Activated T-cell treated with anti-CD3 and anti-CD28 coated beads, Interleukin-2, amount 50 U/mL, for 4 hours (primary cell): ENCODE results near the gene HNF1A. TPM values are rescaled to one million over a fixed set of nuclear protein-coding genes. Genes with fewer than 3 reads are reported as not detected.
"Not testable (repeated sequence)": the region's sequence is repeated elsewhere in the genome, so short reads cannot be mapped to it uniquely, and the experiment has no call there.

Experiments
- ATAC-seq, 2 donors: fragments of 200-7000 bp; cut with Tn5 transposase; one replicate each; pipeline ENCODE4 v1.10.0; 2021
- DNase-seq: peaks from one replicate; pipeline ENCODE4 v3.0.0-alpha.2; 2020
- H3K27me3 Mint-ChIP-seq: one replicate; pipeline ENCODE4 v1.8.0; 2021; ENCODE audit warnings: low read depth, mixed read lengths
- H3K36me3 Mint-ChIP-seq: one replicate; pipeline ENCODE4 v1.8.0; 2022; ENCODE audit warnings: mixed read lengths; ENCODE audit not compliant: insufficient read depth
- H3K4me1 Mint-ChIP-seq: one replicate; pipeline ENCODE4 v1.8.0; 2021; ENCODE audit warnings: low read depth, mixed read lengths
- H3K4me3 Mint-ChIP-seq: one replicate; pipeline ENCODE4 v1.8.0; 2021; ENCODE audit warnings: mild to moderate bottlenecking, moderate library complexity, mixed read lengths
- H3K9me3 Mint-ChIP-seq: one replicate; pipeline ENCODE4 v1.8.0; 2021; ENCODE audit warnings: mixed read lengths
- total RNA-seq, 3 donors: library from RNA; stranded (reverse); gene quantifications; one replicate each; pipeline ENCODE4 v1.2.1, GENCODE V29; 2021

Gene HNF1A
- total RNA-seq, 3 donors from 2014 or later: not detected

GRCh38 chr12:121023799-121024198, 45.5 kb downstream of the HNF1A start:
- no peaks in the 10 kb centered on the region for H3K4me1 Mint-ChIP-seq
- ATAC-seq (no peak), DNase-seq (no peak)
- no peaks in the 10 kb centered on the region for H3K27me3 Mint-ChIP-seq
- H3K9me3 Mint-ChIP-seq: no peaks in the 10 kb centered on the region
- H3K4me3 Mint-ChIP-seq: no peak overlapping the region
- peaks cover 31% of the 10 kb centered on the region for H3K36me3 Mint-ChIP-seq

DNA sequence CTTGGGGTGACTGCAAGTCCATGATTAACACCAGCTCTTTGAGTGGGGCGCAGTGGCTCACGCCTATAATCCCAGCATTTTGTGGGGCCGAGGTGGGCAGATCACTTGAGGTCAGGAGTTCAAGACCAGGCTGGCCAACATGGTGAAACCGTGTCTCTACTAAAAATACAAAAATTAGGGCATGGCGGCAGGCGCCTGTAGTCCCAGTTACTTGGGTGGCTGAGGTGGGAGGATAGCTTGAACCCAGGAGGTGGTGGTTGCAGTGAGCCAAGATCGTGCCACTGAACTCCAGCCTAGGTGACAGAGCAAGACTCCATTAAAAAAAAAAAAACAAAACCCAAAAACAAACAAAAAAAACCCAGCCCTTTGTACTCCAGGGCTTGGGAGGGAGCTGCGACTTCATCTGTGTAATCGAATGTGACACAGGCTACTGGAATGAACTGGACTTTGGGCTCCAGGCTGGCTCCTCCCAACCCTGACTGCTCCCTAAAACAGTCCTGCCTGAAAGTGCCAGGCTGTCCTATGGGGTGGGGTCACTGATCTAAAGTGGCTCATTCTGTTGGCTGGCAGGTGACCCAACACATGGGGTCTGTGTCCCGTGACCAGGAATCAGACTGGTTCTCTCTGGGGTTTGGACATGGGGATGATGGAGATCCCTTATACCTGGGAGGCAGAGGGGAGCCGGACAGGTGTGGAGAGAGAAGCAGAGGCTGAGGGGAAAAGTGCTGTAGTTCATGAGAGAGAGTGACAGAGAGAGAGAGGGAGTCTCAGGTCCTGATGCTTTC, 47.3 kb downstream of the HNF1A start:
- Mint-ChIP-seq H3K4me3 (no peak overlapping the region), H3K36me3 (peaks cover 28% of the 10 kb centered on the region), H3K9me3 (no peaks in the 10 kb centered on the region), H3K27me3 (no peaks in the 10 kb centered on the region), H3K4me1 (no peaks in the 10 kb centered on the region)
- DNase-seq: no peak
- no peak for ATAC-seq

- Mint-ChIP-seq H3K9me3 (no peaks in the 10 kb centered on the region), H3K4me3 (no peak overlapping the region), H3K36me3 (peaks cover 29% of the 10 kb centered on the region), H3K27me3 (no peaks in the 10 kb centered on the region), H3K4me1 (no peaks in the 10 kb centered on the region)
- DNase-seq (no peak), ATAC-seq (no peak)
These were observed 48.1 kb downstream of the HNF1A start for GRCh38 chr12:121026274-121027045.

GRCh38 chr12:121030576-121031212, 52.4 kb downstream of the HNF1A start:
- ATAC-seq: no peak
- Mint-ChIP-seq H3K27me3 (no peaks in the 10 kb centered on the region), H3K9me3 (no peaks in the 10 kb centered on the region), H3K36me3 (peaks cover 30% of the 10 kb centered on the region), H3K4me3 (no peak overlapping the region), H3K4me1 (peaks cover 28% of the 10 kb centered on the region)
- DNase-seq: no peak

- H3K27me3 Mint-ChIP-seq: no peaks in the 10 kb centered on the region
- H3K9me3 Mint-ChIP-seq: no peaks in the 10 kb centered on the region
- H3K36me3 Mint-ChIP-seq: peaks cover 15% of the 10 kb centered on the region
- DNase-seq (peak; percentile 49), ATAC-seq (peak; percentile 79 to 83)
- peaks cover 53% of the 10 kb centered on the region for H3K4me1 Mint-ChIP-seq
- peak overlapping the region; percentile 59 for H3K4me3 Mint-ChIP-seq
These were observed 55.4 kb downstream of the HNF1A start for GRCh38 chr12:121033625-121034349.

- Mint-ChIP-seq H3K9me3 (no peaks in the 10 kb centered on the region), H3K36me3 (peaks cover 15% of the 10 kb centered on the region), H3K27me3 (no peaks in the 10 kb centered on the region)
These were observed 56.4 kb downstream of the HNF1A start for GRCh38 chr12:121034616-121035305.

DNA sequence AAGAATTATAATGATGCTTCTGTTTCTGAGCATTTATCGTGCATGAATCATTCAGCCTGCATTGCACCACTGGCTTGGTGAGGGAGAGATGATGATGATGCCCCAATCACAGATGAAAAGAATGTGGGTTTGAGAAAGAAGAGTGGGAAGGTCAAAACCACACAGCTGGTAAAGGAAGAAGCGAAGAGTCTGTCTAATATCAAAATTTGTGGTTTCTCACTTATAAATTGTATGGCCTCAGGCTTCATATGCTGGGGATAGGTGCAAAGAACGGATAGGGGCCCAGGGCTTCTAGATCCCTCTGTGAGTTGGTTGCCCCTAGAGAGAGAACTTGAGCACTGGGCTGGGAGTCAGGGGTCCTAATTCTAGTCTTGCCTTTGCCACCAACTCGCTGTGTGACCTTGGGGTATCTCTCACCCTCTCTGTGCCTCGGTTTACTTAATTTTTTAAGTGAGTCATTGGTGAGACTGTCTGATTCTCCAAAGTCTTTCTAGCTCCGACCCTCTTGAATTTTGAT, 58.5 kb downstream of the HNF1A start:
- ATAC-seq (peak; percentile 62 to 69), DNase-seq (no peak)
- Mint-ChIP-seq H3K4me3 (peak overlapping the region; percentile 93), H3K36me3 (peaks cover 8% of the 10 kb centered on the region), H3K4me1 (peaks cover 62% of the 10 kb centered on the region), H3K9me3 (no peaks in the 10 kb centered on the region), H3K27me3 (no peaks in the 10 kb centered on the region)

More at GRCh38 chr12:121034616-121035305, 56.4 kb downstream of the HNF1A start:
- ATAC-seq: no peak
- no peak for DNase-seq
- H3K4me1 Mint-ChIP-seq: peaks cover 59% of the 10 kb centered on the region
- H3K4me3 Mint-ChIP-seq: peak overlapping the region; percentile 39

GRCh38 chr12:121038861-121039668, 60.7 kb downstream of the HNF1A start, which contains the start of gene OASL:
TSS of gene OASL (minus strand) at chr12:121039246. CDS start at chr12:121038971, 275 bp downstream.
- DNase-seq (peak; percentile 35), ATAC-seq (peak; percentile 55 to 58)
- peak within 1 kb of the TSS; percentile 93 for H3K4me3 Mint-ChIP-seq
- no peaks in the 10 kb centered on the region for H3K27me3 Mint-ChIP-seq
- H3K36me3 Mint-ChIP-seq: peaks cover 3% of the 10 kb centered on the region
- no peaks in the 10 kb centered on the region for H3K9me3 Mint-ChIP-seq
- peaks cover 50% of the 10 kb centered on the region for H3K4me1 Mint-ChIP-seq

GRCh38 chr12:121043067-121043466, 64.7 kb downstream of the HNF1A start:
- H3K4me1 Mint-ChIP-seq: peaks cover 19% of the 10 kb centered on the region
- H3K9me3 Mint-ChIP-seq: no peaks in the 10 kb centered on the region
- DNase-seq (no peak), ATAC-seq (no peak)
- no peak overlapping the region for H3K4me3 Mint-ChIP-seq
- H3K27me3 Mint-ChIP-seq: no peaks in the 10 kb centered on the region
- H3K36me3 Mint-ChIP-seq: no peaks in the 10 kb centered on the region

DNA sequence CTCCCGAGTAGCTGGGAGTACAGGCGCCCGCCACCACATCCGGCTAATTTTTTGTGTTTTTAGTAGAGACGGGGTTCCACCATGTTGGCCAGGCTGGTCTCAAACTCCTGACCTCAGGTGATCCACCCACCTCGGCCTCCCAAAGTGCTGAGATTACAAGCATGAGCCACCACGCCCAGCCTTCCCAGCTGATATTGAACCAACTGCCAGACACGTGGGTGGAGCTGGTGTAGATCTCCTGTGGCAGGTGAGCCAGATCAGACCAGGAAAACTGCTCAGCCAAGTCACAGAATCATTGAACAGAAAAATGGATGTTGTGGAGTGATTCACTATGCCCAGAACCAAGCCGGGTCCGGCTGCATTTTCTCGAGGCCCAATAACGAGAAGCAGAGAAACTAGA, 69.1 kb downstream of the HNF1A start:
- H3K36me3 Mint-ChIP-seq, H3K4me3 Mint-ChIP-seq, H3K9me3 Mint-ChIP-seq, H3K4me1 Mint-ChIP-seq, DNase-seq, ATAC-seq, H3K27me3 Mint-ChIP-seq: not testable (repeated sequence)

GRCh38 chr12:121048442-121048841, 70.1 kb downstream of the HNF1A start:
- H3K4me3 Mint-ChIP-seq: peak overlapping the region; percentile 62
- DNase-seq: no peak
- no peaks in the 10 kb centered on the region for H3K27me3 Mint-ChIP-seq
- peaks cover 3% of the 10 kb centered on the region for H3K4me1 Mint-ChIP-seq
- no peak for ATAC-seq
- no peaks in the 10 kb centered on the region for H3K9me3 Mint-ChIP-seq
- no peaks in the 10 kb centered on the region for H3K36me3 Mint-ChIP-seq

- Mint-ChIP-seq H3K36me3 (no peaks in the 10 kb centered on the region), H3K4me1 (no peaks in the 10 kb centered on the region), H3K9me3 (no peaks in the 10 kb centered on the region), H3K4me3 (no peak overlapping the region), H3K27me3 (no peaks in the 10 kb centered on the region)
- DNase-seq: no peak
- no peak for ATAC-seq
These were observed 72.4 kb downstream of the HNF1A start for GRCh38 chr12:121050725-121051124.
